GM12878 (cell line): ENCODE data around the gene GRIK3. TPM values are rescaled to one million over a fixed set of nuclear protein-coding genes. Genes with fewer than 3 reads are reported as not detected.

ENCODE experiments used
- ATAC-seq: fragments of 200-7000 bp; cut with Tn5 transposase; 3 replicates; pipeline ENCODE4 v1.9.1; 2020; ENCODE audit warnings: mild to moderate bottlenecking, moderate library complexity
- BruUV-seq: library from RNA; stranded (reverse); fragments of 400-500 nt; replicated peaks from 2 replicates; lab custom pipeline; 2021; lab: Mats Ljungman, UMichigan
- CTCF ChIA-PET: fragments of 300-600 bp; sonication (Branson Sonifier 250); formaldehyde crosslinking; extraction: SDS; loops from one replicate; lab custom pipeline; 2021; ENCODE audit warnings: inconsistent platforms; lab: Yijun Ruan, JAX
- POLR2A ChIA-PET: fragments of 350-600 bp; formaldehyde crosslinking; extraction: SDS; loops from one replicate; lab custom pipeline; 2021; ENCODE audit warnings: inconsistent platforms; lab: Charles Lee
- RAD21 ChIA-PET: fragments of 300-600 bp; sonication (Branson Sonifier 250); formaldehyde crosslinking; loops from one replicate; lab custom pipeline; 2023; ENCODE audit warnings: antibody characterized with exemption; ENCODE audit not compliant: unreplicated experiment; lab: Charles Lee
- SMC1A ChIA-PET: fragments of 300-600 bp; sonication (Branson Sonifier 250); formaldehyde crosslinking; loops from one replicate; lab custom pipeline; 2023; ENCODE audit not compliant: unreplicated experiment, uncharacterized antibody; lab: Charles Lee
- DNase-seq: peaks from one replicate; pipeline ENCODE4 v3.0.0-alpha.2; 2011; ENCODE audit warnings: low read depth, low spot score
- FAIRE-seq: peaks from 3 replicates; lab custom pipeline; 2011; peaks lifted over from hg19 to GRCh38; lab: Jason Lieb, UNC
- H2AFZ ChIP-seq: 2 replicates; pipeline ENCODE4 v1.6.0; 2011; ENCODE audit warnings: low read depth, low read length, control low read depth; ENCODE audit not compliant: control insufficient read depth
- H3K27ac ChIP-seq: 2 replicates; pipeline ENCODE4 v1.5.1; 2011; ENCODE audit warnings: control low read depth; ENCODE audit not compliant: control insufficient read depth, insufficient read depth
- H3K27me3 ChIP-seq, 2 experiments: replicated peaks in 1 of 2; 2 replicates each; pipeline versions ENCODE4 v1.6.0 to v1.6.1; 2011; ENCODE audit warnings: low read length in 1 of 2; ENCODE audit not compliant: control insufficient read depth in 2 of 2, insufficient read depth in 2 of 2
- H3K36me3 ChIP-seq, 2 experiments: 2 replicates each; pipeline ENCODE4 v1.5.1; 2011; ENCODE audit warnings: low read length in 1 of 2; ENCODE audit not compliant: control insufficient read depth in 2 of 2, insufficient read depth in 2 of 2
- H3K4me1 ChIP-seq: 2 replicates; pipeline ENCODE4 v1.6.1; 2011; ENCODE audit warnings: mild to moderate bottlenecking, low read length, moderate library complexity, mixed read lengths; ENCODE audit not compliant: control insufficient read depth, insufficient read depth
- H3K4me2 ChIP-seq: 2 replicates; pipeline ENCODE4 v1.6.0; 2011; ENCODE audit warnings: control low read depth; ENCODE audit not compliant: control insufficient read depth, insufficient read depth
- H3K4me3 ChIP-seq: fragments of 200-600 bp; sonication (generic); 2 replicates; pipeline ENCODE4 v1.5.1; 2016
- H3K79me2 ChIP-seq: 2 replicates; pipeline ENCODE4 v1.6.0; 2011; ENCODE audit warnings: low read length; ENCODE audit not compliant: control insufficient read depth, insufficient read depth
- H3K9ac ChIP-seq: 2 replicates; pipeline ENCODE4 v1.8.0; 2011; ENCODE audit warnings: low read length, control low read depth, mixed read lengths; ENCODE audit not compliant: control insufficient read depth, insufficient read depth
- H3K9me3 ChIP-seq: replicated peaks from 3 replicates; pipeline ENCODE4 v1.5.1; 2011; ENCODE audit warnings: mild to moderate bottlenecking, low read length; ENCODE audit not compliant: control insufficient read depth, insufficient read depth
- H4K20me1 ChIP-seq: 2 replicates; pipeline ENCODE4 v1.6.0; 2011; ENCODE audit not compliant: control insufficient read depth, insufficient read depth
- ATF7 ChIP-seq: fragments of 450-650 bp; IDR thresholded peaks from 2 replicates; pipeline ENCODE4 v1.6.1; 2016; ENCODE audit warnings: low read depth, mild to moderate bottlenecking
- BCL11A ChIP-seq: IDR thresholded peaks from 2 replicates; pipeline ENCODE4 v1.6.1; 2011; ENCODE audit warnings: low read depth, low read length
- DPF2 ChIP-seq: fragments of 450-650 bp; IDR thresholded peaks from 2 replicates; pipeline ENCODE4 v1.6.1; 2017; ENCODE audit warnings: mild to moderate bottlenecking
- FOS ChIP-seq: IDR thresholded peaks from 3 replicates; pipeline ENCODE4 v1.6.1; 2011; ENCODE audit warnings: borderline replicate concordance; ENCODE audit not compliant: insufficient read length; ENCODE audit errors: extremely low read depth
- HDAC6 ChIP-seq: fragments of 200-600 bp; sonication (generic); IDR thresholded peaks from one replicate; pipeline ENCODE4 v1.8.0; 2017; ENCODE audit warnings: antibody characterized with exemption; ENCODE audit not compliant: unreplicated experiment
- JUNB ChIP-seq: IDR thresholded peaks from 2 replicates; pipeline ENCODE4 v1.6.1; 2016; ENCODE audit warnings: antibody characterized with exemption, mild to moderate bottlenecking
- JUND ChIP-seq: IDR thresholded peaks from 2 replicates; pipeline ENCODE4 v1.6.1; 2012; ENCODE audit warnings: low read depth, mild to moderate bottlenecking, low read length, improper control_type of control experiment, moderate library complexity
- MTA2 ChIP-seq: fragments of 450-650 bp; IDR thresholded peaks from 2 replicates; pipeline ENCODE4 v1.6.1; 2016; ENCODE audit warnings: low read depth, mild to moderate bottlenecking, moderate library complexity
- PAX8 ChIP-seq: fragments of 450-650 bp; IDR thresholded peaks from 2 replicates; pipeline ENCODE4 v1.6.1; 2017; ENCODE audit warnings: mild to moderate bottlenecking, moderate library complexity
- POLR2AphosphoS2 ChIP-seq: IDR thresholded peaks from 2 replicates; pipeline ENCODE4 v1.6.1; 2011; ENCODE audit warnings: low read depth, mild to moderate bottlenecking, low read length, improper control_type of control experiment, moderate library complexity
- RB1 ChIP-seq: fragments of 450-650 bp; formaldehyde crosslinking; IDR thresholded peaks from 2 replicates; pipeline ENCODE4 v1.6.1; 2017; ENCODE audit warnings: mild to moderate bottlenecking, borderline replicate concordance
- RBBP5 ChIP-seq: fragments of 200-600 bp; sonication (generic); conservative IDR thresholded peaks from 2 replicates; pipeline ENCODE4 v1.6.1; 2016
- STAT1 ChIP-seq: fragments of 450-650 bp; conservative IDR thresholded peaks from 2 replicates; pipeline ENCODE4 v1.6.1; 2014; ENCODE audit warnings: antibody characterized with exemption, mild to moderate bottlenecking
- TCF3 ChIP-seq: IDR thresholded peaks from 2 replicates; pipeline ENCODE4 v1.6.1; 2012; ENCODE audit warnings: low read depth, mild to moderate bottlenecking, low read length, borderline replicate concordance; ENCODE audit not compliant: insufficient read depth
- WGBS: methylation state at CpG from one replicate; pipeline ENCODE4 v1.1.6; 2016; ENCODE audit warnings: low lambda C conversion rate; ENCODE audit not compliant: insufficient replicate concordance, insufficient coverage; ENCODE audit errors: missing lambda C conversion rate; 5-methylcytosine and 5-hydroxymethylcytosine counted together
- in situ Hi-C: fragments of 300-500 bp; cut with MboI; formaldehyde crosslinking; loops from 9 replicates; pipeline ENCODE4 v1.14.3; 2018; ENCODE audit warnings: mixed read lengths
- intact Hi-C: fragments of 100-400 bp; cut with micrococcal nuclease; formaldehyde crosslinking; loops from one replicate; pipeline ENCODE4 v1.14.2; 2022; ENCODE audit not compliant: unreplicated experiment
- polyA plus RNA-seq, 11 experiments: library from polyadenylated mRNA; depleted of rRNA in 4 of 11; unstranded in 6 of 11; stranded (reverse) in 5 of 11; fragments of >200 nt; fragmentation: Nextera tagmentation in 4 of 11; fragmentation: Illumina TruSeq in 1 of 11; extraction: Ambion mirVana in 4 of 11; extraction: Trizol in 1 of 11; gene quantifications; 1 replicate in 1 of 11; 2 replicates in 10 of 11; pipeline versions ENCODE4 v1.2.1 to v1.2.3, GENCODE V29; 2011 to 2016; ENCODE audit warnings: inconsistent platforms in 2 of 11, missing spikeins in 2 of 11, low read depth in 1 of 11
- total RNA-seq, 4 experiments: library from RNA; depleted of rRNA in 3 of 4; stranded (reverse); fragments of >200 nt in 3 of 4; fragmentation: Illumina TruSeq in 1 of 4; extraction: Trizol in 1 of 4; gene quantifications; 2 replicates each; pipeline versions ENCODE4 v1.2.1 to v1.2.3, GENCODE V29; 2013 to 2021
- TF ChIP-seq, protein P1 (sequence below): fragments of 450-650 bp; formaldehyde crosslinking; IDR thresholded peaks from 2 replicates; pipeline ENCODE4 v1.4.0; 2020; ENCODE audit warnings: mild to moderate bottlenecking, moderate library complexity

Gene GRIK3
- total and polyA plus RNA-seq, 10 of the 15 experiments (the other 5 are each of a cell fraction or from before 2014, with no cell fraction given) = not detected

GRCh38 chr1:36778740-36779139 is 255.6 kb downstream of the GRIK3 start:
- no peak for ATAC-seq
- Histone ChIP-seq H3K79me2 (no peaks in the 10 kb centered on the region), H3K27me3 (peaks cover 0 to 2% of the 10 kb centered on the region in 2 experiments; a peak in 3 of 4 replicates), H4K20me1 (no peaks in the 10 kb centered on the region), H3K27ac (no peak overlapping the region), H3K4me2 (no peak overlapping the region), H3K9ac (no peak overlapping the region), H3K9me3 (no peaks in the 10 kb centered on the region), H3K4me1 (no peaks in the 10 kb centered on the region), H2AFZ (no peak overlapping the region), H3K4me3 (no peak overlapping the region), H3K36me3 (no peaks in the 10 kb centered on the region)
- ChIA-PET POLR2A (no interaction called here), CTCF (no interaction called here), RAD21 (no interaction called here), SMC1A (interaction anchor here (0.6 kb wide), 1 partner anchor 300 kb away, joined by 4 read pairs; no protein-coding TSS in a partner anchor)
- WGBS = 20% methylated on average over 5 of the region's 5 CpGs
- intact Hi-C loops (no loop called here), in situ Hi-C loops (no loop called here)
- FAIRE-seq = no peak
- no TSS peak for BruUV-seq
- DNase-seq = no peak
- no peak for TF ChIP-seq BCL11A
- TF ChIP-seq MTA2 = no peak
- TF ChIP-seq DPF2 = no peak
- no peak for TF ChIP-seq RB1
- TF ChIP-seq POLR2AphosphoS2 = no peak
- no peak for TF ChIP-seq FOS
- TF ChIP-seq TCF3 = no peak

- FAIRE-seq (no peak), DNase-seq (no peak), ATAC-seq (no peak)
- Histone ChIP-seq H4K20me1 (no peaks in the 10 kb centered on the region), H3K9ac (no peak overlapping the region), H2AFZ (no peak overlapping the region), H3K27me3 (peaks cover 0 to 3% of the 10 kb centered on the region in 2 experiments; a peak in 3 of 4 replicates), H3K4me2 (no peak overlapping the region), H3K79me2 (no peaks in the 10 kb centered on the region), H3K4me1 (no peaks in the 10 kb centered on the region), H3K36me3 (no peaks in the 10 kb centered on the region), H3K9me3 (no peaks in the 10 kb centered on the region), H3K4me3 (no peak overlapping the region), H3K27ac (no peak overlapping the region)
- CTCF ChIA-PET = no interaction called here
- in situ Hi-C loops (no loop called here), intact Hi-C loops (no loop called here)
- RAD21 ChIA-PET = no interaction called here
- 13% methylated on average over 10 of the region's 10 CpGs for WGBS
- BruUV-seq = no TSS peak
- SMC1A ChIA-PET = no interaction called here
- POLR2A ChIA-PET = no interaction called here
- TF ChIP-seq ATF7 (no peak), RBBP5 (no peak), HDAC6 (no peak), STAT1 (no peak), PAX8 (no peak), JUNB (no peak), JUND (no peak)
- TF ChIP-seq, protein P1, sequence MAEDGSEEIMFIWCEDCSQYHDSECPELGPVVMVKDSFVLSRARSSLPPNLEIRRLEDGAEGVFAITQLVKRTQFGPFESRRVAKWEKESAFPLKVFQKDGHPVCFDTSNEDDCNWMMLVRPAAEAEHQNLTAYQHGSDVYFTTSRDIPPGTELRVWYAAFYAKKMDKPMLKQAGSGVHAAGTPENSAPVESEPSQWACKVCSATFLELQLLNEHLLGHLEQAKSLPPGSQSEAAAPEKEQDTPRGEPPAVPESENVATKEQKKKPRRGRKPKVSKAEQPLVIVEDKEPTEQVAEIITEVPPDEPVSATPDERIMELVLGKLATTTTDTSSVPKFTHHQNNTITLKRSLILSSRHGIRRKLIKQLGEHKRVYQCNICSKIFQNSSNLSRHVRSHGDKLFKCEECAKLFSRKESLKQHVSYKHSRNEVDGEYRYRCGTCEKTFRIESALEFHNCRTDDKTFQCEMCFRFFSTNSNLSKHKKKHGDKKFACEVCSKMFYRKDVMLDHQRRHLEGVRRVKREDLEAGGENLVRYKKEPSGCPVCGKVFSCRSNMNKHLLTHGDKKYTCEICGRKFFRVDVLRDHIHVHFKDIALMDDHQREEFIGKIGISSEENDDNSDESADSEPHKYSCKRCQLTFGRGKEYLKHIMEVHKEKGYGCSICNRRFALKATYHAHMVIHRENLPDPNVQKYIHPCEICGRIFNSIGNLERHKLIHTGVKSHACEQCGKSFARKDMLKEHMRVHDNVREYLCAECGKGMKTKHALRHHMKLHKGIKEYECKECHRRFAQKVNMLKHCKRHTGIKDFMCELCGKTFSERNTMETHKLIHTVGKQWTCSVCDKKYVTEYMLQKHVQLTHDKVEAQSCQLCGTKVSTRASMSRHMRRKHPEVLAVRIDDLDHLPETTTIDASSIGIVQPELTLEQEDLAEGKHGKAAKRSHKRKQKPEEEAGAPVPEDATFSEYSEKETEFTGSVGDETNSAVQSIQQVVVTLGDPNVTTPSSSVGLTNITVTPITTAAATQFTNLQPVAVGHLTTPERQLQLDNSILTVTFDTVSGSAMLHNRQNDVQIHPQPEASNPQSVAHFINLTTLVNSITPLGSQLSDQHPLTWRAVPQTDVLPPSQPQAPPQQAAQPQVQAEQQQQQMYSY = no peak
Observed at GRCh38 chr1:36776948-36777831, 257.1 kb downstream of the GRIK3 start.
